ENCODE data around the gene YPEL4. TPM values are rescaled to one million over a fixed set of nuclear protein-coding genes. Genes with fewer than 3 reads are reported as not detected.

The YPEL4 gene
- total RNA-seq, 4 donors from 2014 or later = 0.56 to 0.95 TPM; not detected in 2

DNA sequence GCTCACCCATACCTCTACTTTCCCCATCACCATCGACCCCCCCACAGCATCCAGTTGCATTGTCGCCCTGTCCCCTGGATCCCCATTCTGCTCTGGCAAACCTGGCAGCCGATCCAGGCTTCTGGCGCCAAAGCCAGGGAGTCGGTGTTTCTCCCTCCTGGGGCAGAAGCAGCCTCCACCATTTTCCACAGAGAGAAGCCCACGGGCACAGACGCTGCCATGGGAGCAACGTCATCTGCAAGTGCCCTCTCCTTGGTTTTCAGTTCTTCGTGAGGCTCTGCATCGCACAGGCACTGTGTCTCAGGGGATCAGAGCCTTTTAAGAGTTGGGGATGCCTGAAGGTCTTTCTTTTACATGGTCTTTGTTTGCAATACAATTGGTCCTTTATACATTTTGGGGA is 2.3 kb downstream of the YPEL4 start:
- no peaks in the 10 kb centered on the region for H3K36me3 ChIP-seq
- no peak overlapping the region for H3K27ac ChIP-seq
- no peaks in the 10 kb centered on the region for H3K9me3 ChIP-seq
- WGBS, 2 donors = 0% methylated on average over 2 to 10 of the region's 10 CpGs
- TF ChIP-seq POLR2A (IDR thresholded peaks at IDR 0.05) = no peak
- TF ChIP-seq, protein P1, sequence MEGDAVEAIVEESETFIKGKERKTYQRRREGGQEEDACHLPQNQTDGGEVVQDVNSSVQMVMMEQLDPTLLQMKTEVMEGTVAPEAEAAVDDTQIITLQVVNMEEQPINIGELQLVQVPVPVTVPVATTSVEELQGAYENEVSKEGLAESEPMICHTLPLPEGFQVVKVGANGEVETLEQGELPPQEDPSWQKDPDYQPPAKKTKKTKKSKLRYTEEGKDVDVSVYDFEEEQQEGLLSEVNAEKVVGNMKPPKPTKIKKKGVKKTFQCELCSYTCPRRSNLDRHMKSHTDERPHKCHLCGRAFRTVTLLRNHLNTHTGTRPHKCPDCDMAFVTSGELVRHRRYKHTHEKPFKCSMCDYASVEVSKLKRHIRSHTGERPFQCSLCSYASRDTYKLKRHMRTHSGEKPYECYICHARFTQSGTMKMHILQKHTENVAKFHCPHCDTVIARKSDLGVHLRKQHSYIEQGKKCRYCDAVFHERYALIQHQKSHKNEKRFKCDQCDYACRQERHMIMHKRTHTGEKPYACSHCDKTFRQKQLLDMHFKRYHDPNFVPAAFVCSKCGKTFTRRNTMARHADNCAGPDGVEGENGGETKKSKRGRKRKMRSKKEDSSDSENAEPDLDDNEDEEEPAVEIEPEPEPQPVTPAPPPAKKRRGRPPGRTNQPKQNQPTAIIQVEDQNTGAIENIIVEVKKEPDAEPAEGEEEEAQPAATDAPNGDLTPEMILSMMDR (IDR thresholded peaks at IDR 0.05) = no peak
- peaks cover 36 to 63% (median 49%) of the 10 kb centered on the region in 3 donors for H3K4me1 ChIP-seq
- DNase-seq = no peak
- peak overlapping the region in 1 of 4 donors; percentile 25 for H3K4me3 ChIP-seq
- intact Hi-C loops (cut with DNase I) = loop anchor here (5.0 kb wide), 1 partner anchor 165 kb away; no protein-coding TSS in a partner anchor
- H3K27me3 ChIP-seq = peaks cover 7 to 62% (median 14%) of the 10 kb centered on the region in 4 donors

DNA sequence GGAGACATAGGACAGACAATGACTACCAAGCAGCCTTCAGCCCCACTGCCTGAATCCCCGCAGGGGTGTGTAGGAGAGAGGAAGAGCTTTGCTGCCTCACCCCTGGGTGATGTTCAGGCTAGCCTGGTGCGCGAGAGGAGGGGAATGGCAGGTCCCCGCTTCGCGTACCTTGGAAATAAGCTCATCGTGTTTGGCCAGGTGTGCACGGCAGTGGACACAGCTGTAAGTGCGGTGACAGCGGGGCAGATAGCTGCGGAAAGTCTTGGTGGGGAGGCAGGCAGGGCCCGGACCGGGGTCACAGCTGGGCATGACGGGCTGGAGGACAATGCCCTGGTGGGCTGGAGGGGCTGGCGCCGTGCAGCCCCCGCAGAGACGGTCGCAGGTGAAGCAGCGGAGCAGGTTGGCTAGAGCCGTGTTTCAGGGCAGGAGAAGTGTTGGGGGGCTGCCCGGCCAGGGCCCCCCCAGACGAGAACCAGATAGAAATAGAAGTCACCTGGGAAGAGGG is 2.9 kb downstream of the YPEL4 start:
- H3K27me3 ChIP-seq = peaks cover 7 to 58% (median 14%) of the 10 kb centered on the region in 4 donors
- H3K4me3 ChIP-seq = peak overlapping the region in 1 of 4 donors; percentile 25
- intact Hi-C loops (cut with DNase I) = loop anchor here (5.0 kb wide), 1 partner anchor 165 kb away; no protein-coding TSS in a partner anchor
- WGBS, 2 donors = 3 to 8% methylated on average over 15 to 22 of the region's 23 CpGs
- DNase-seq = no peak
- no peak overlapping the region for H3K27ac ChIP-seq
- H3K36me3 ChIP-seq = no peaks in the 10 kb centered on the region
- H3K4me1 ChIP-seq = peaks cover 36 to 63% (median 49%) of the 10 kb centered on the region in 3 donors
- no peak for TF ChIP-seq POLR2A (IDR thresholded peaks at IDR 0.05)
- TF ChIP-seq, protein P1 (IDR thresholded peaks at IDR 0.05) = no peak
- H3K9me3 ChIP-seq = no peaks in the 10 kb centered on the region

GRCh38 chr11:57646194-57646798 is 3.4 kb downstream of the YPEL4 start:
- WGBS, 2 donors = 25 to 38% methylated on average over 5 to 10 of the region's 10 CpGs
- DNase-seq = no peak
- TF ChIP-seq, protein P1 (IDR thresholded peaks at IDR 0.05) = no peak
- TF ChIP-seq POLR2A (IDR thresholded peaks at IDR 0.05) = no peak
- Histone ChIP-seq H3K27me3 (peaks cover 7 to 57% (median 14%) of the 10 kb centered on the region in 4 donors), H3K4me3 (no peak overlapping the region), H3K36me3 (no peaks in the 10 kb centered on the region), H3K27ac (peak overlapping the region in 2 of 4 donors; percentile 52 to 66), H3K9me3 (no peaks in the 10 kb centered on the region), H3K4me1 (peaks cover 36 to 64% (median 49%) of the 10 kb centered on the region in 3 donors)
- intact Hi-C loops (cut with DNase I) = loop anchor here (5.0 kb wide), 1 partner anchor 164 kb away; no protein-coding TSS in a partner anchor

DNA sequence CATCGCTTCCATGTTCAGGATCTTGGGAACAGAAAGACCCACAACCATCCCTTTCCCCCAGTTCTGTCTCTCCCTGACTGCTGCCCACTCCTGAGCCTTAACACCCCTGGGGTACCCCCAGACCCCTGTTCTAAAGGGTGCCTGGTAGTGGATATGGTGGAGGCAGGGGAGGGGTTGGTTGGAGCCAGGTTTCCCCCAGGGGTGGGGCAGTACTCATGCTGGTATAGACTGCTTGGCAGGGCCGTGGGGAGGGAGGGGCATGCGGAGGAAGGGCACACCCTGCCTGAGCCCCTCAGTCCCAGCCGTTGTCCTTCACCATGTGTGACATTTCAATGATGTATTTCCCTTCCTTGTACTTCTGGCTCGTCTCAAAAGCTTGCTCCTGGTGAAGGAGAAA is 4.0 kb downstream of the YPEL4 start:
- no peak overlapping the region for H3K4me3 ChIP-seq
- 19 to 21% methylated on average over 2 to 3 of the region's 5 CpGs for WGBS, 2 donors
- no peaks in the 10 kb centered on the region for H3K36me3 ChIP-seq
- intact Hi-C loops (cut with DNase I) = loop anchor here (5.0 kb wide), 1 partner anchor 163 kb away; no protein-coding TSS in a partner anchor
- peaks cover 7 to 51% (median 14%) of the 10 kb centered on the region in 4 donors for H3K27me3 ChIP-seq
- no peak for DNase-seq
- peaks cover 36 to 70% (median 49%) of the 10 kb centered on the region in 3 donors for H3K4me1 ChIP-seq
- H3K9me3 ChIP-seq = no peaks in the 10 kb centered on the region
- peak overlapping the region in 3 of 4 donors; percentile 51 to 66 (median 52) for H3K27ac ChIP-seq
- TF ChIP-seq POLR2A (IDR thresholded peaks at IDR 0.05) = no peak
- TF ChIP-seq, protein P1 (IDR thresholded peaks at IDR 0.05) = no peak

All from esophagus squamous epithelium (tissue), 5 donors.